ENCODE measurements around the gene UHRF1. TPM values are rescaled to one million over a fixed set of nuclear protein-coding genes. Genes with fewer than 3 reads are reported as not detected.

Gene UHRF1
- total and polyA plus RNA-seq, 2 of the 13 experiments (the other 11 are each of a cell fraction or from before 2014, with no cell fraction given): 6.8 to 78.4 TPM

DNA sequence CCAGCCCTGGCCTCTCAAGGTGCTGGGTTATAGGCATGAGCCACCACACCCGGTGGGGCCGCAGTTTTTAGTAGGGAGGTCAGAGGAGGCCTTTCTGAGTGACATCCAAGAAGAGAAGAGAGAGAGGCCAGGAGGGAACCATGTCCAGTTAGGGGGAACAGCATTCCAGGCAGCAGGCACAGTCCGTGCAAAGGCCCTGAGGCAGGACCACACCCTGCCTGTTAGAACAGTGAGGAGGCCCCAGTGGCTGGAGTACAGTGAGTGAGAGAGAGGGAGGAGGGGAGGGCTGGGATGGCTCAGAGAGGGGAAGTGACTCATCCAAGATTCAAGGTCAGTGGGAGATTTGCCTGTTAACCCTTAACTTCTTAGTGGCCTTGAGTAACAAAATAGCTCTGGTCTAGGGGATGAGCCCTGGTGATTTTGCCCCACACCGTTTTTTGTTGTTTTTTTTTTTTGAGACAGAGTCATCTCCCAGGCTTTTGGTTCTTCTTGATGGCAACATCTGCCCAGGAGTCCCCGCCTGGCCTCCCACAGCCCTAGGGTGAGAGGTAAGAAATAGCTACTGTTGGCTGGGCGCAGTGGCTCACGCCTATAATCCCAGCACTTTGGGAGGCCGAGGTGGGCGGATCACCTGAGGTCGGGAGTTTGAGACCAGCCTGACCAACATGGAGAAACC, 39.1 kb upstream of the UHRF1 start (continued):
- TF ChIP-seq, protein P1, sequence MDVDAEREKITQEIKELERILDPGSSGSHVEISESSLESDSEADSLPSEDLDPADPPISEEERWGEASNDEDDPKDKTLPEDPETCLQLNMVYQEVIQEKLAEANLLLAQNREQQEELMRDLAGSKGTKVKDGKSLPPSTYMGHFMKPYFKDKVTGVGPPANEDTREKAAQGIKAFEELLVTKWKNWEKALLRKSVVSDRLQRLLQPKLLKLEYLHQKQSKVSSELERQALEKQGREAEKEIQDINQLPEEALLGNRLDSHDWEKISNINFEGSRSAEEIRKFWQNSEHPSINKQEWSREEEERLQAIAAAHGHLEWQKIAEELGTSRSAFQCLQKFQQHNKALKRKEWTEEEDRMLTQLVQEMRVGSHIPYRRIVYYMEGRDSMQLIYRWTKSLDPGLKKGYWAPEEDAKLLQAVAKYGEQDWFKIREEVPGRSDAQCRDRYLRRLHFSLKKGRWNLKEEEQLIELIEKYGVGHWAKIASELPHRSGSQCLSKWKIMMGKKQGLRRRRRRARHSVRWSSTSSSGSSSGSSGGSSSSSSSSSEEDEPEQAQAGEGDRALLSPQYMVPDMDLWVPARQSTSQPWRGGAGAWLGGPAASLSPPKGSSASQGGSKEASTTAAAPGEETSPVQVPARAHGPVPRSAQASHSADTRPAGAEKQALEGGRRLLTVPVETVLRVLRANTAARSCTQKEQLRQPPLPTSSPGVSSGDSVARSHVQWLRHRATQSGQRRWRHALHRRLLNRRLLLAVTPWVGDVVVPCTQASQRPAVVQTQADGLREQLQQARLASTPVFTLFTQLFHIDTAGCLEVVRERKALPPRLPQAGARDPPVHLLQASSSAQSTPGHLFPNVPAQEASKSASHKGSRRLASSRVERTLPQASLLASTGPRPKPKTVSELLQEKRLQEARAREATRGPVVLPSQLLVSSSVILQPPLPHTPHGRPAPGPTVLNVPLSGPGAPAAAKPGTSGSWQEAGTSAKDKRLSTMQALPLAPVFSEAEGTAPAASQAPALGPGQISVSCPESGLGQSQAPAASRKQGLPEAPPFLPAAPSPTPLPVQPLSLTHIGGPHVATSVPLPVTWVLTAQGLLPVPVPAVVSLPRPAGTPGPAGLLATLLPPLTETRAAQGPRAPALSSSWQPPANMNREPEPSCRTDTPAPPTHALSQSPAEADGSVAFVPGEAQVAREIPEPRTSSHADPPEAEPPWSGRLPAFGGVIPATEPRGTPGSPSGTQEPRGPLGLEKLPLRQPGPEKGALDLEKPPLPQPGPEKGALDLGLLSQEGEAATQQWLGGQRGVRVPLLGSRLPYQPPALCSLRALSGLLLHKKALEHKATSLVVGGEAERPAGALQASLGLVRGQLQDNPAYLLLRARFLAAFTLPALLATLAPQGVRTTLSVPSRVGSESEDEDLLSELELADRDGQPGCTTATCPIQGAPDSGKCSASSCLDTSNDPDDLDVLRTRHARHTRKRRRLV (CRISPR knock-in tag; IDR thresholded peaks at IDR 0.05): no peak
- TF ChIP-seq REPIN1 (CRISPR knock-in tag; IDR thresholded peaks at IDR 0.05; ENCODE audit: borderline replicate concordance, low read depth): no peak
- no peak for TF ChIP-seq MYNN (CRISPR knock-in tag; IDR thresholded peaks at IDR 0.05; ENCODE audit: low read depth)
- TF ChIP-seq ZNF816 (CRISPR knock-in tag; IDR thresholded peaks at IDR 0.05; ENCODE audit: borderline replicate concordance): no peak
- TF ChIP-seq, protein P2, sequence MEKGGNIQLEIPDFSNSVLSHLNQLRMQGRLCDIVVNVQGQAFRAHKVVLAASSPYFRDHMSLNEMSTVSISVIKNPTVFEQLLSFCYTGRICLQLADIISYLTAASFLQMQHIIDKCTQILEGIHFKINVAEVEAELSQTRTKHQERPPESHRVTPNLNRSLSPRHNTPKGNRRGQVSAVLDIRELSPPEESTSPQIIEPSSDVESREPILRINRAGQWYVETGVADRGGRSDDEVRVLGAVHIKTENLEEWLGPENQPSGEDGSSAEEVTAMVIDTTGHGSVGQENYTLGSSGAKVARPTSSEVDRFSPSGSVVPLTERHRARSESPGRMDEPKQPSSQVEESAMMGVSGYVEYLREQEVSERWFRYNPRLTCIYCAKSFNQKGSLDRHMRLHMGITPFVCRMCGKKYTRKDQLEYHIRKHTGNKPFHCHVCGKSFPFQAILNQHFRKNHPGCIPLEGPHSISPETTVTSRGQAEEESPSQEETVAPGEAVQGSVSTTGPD (CRISPR knock-in tag; IDR thresholded peaks at IDR 0.05): 0 out of 2 replicates have a peak, but pooled peaks have one; percentile 28
- TF ChIP-seq HNRNPLL (IDR thresholded peaks at IDR 0.05; ENCODE audit: low read depth, low read length, poor library complexity, severe bottlenecking): no peak
- TF ChIP-seq ZNF772 (CRISPR knock-in tag; IDR thresholded peaks at IDR 0.05): peak; percentile 57; the same call in 1 of the 2 replicates
- no peak for TF ChIP-seq ZNF10 (CRISPR knock-in tag; IDR thresholded peaks at IDR 0.05; ENCODE audit: borderline replicate concordance, low read depth)
- no peak; the same call in 1 of the 2 replicates for TF ChIP-seq ZNF878 (CRISPR knock-in tag; IDR thresholded peaks at IDR 0.05)
- TF ChIP-seq SOX6 (IDR thresholded peaks at IDR 0.05): no peak
- peak; percentile 82 for TF ChIP-seq SOX6 (CRISPR knock-in tag; IDR thresholded peaks at IDR 0.05)
- TF ChIP-seq MAZ (IDR thresholded peaks at IDR 0.05; ENCODE audit: borderline replicate concordance, low read depth, low read length): peak; percentile 95
- TF ChIP-seq MAZ (CRISPR knock-in tag; IDR thresholded peaks at IDR 0.05; ENCODE audit: low read depth): peak; percentile 35; the same call in 1 of the 2 replicates
- no peak; the same call in 1 of the 2 replicates for TF ChIP-seq SRY (CRISPR knock-in tag; IDR thresholded peaks at IDR 0.05)
- no peak for TF ChIP-seq FOXK2 (IDR thresholded peaks at IDR 0.05)
- TF ChIP-seq SMARCE1 (IDR thresholded peaks at IDR 0.05; ENCODE audit: borderline replicate concordance): no peak
- TF ChIP-seq ONECUT2 (CRISPR knock-in tag; IDR thresholded peaks at IDR 0.05): no peak
- TF ChIP-seq, protein P3, sequence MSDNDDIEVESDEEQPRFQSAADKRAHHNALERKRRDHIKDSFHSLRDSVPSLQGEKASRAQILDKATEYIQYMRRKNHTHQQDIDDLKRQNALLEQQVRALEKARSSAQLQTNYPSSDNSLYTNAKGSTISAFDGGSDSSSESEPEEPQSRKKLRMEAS (IDR thresholded peaks at IDR 0.05): peak; percentile 73
- TF ChIP-seq ZNF232 (CRISPR knock-in tag; IDR thresholded peaks at IDR 0.05; ENCODE audit: borderline replicate concordance): no peak
- TF ChIP-seq ZNF781 (CRISPR knock-in tag; IDR thresholded peaks at IDR 0.05; ENCODE audit: borderline replicate concordance, not compliant biosample characterization): no peak
- no peak for TF ChIP-seq ZNF337 (CRISPR knock-in tag; IDR thresholded peaks at IDR 0.05; ENCODE audit: borderline replicate concordance, low read depth)
- TF ChIP-seq TBX3 (IDR thresholded peaks at IDR 0.05; ENCODE audit: borderline replicate concordance): no peak
- TF ChIP-seq, protein P4, sequence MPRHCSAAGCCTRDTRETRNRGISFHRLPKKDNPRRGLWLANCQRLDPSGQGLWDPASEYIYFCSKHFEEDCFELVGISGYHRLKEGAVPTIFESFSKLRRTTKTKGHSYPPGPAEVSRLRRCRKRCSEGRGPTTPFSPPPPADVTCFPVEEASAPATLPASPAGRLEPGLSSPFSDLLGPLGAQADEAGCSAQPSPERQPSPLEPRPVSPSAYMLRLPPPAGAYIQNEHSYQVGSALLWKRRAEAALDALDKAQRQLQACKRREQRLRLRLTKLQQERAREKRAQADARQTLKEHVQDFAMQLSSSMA (CRISPR knock-in tag; IDR thresholded peaks at IDR 0.05): peak; percentile 68; the same call in 1 of the 2 replicates
- no peak for TF ChIP-seq RAD51 (IDR thresholded peaks at IDR 0.05; ENCODE audit: borderline replicate concordance)
